ENCODE measurements around the gene FRA10AC1. TPM values are rescaled to one million over a fixed set of nuclear protein-coding genes. Genes with fewer than 3 reads are reported as not detected.

Gene FRA10AC1
- total RNA-seq, 2 donors from 2014 or later: 8.0 to 9.2 TPM

GRCh38 chr10:93654201-93654600, 48.2 kb downstream of the FRA10AC1 start:
- DNase-seq (ENCODE audit: low spot score): no peak
- Histone ChIP-seq H3K9me3 (no peaks in the 10 kb centered on the region), H3K36me3 (no peaks in the 10 kb centered on the region), H3K27me3 (no peaks in the 10 kb centered on the region), H3K4me1 (no peaks in the 10 kb centered on the region), H3K27ac (no peak overlapping the region), H3K4me3 (no peak overlapping the region)
- TF ChIP-seq CTCF (IDR thresholded peaks at IDR 0.05): no peak

- no peak for TF ChIP-seq CTCF (IDR thresholded peaks at IDR 0.05)
- Histone ChIP-seq H3K4me3 (no peak overlapping the region), H3K9me3 (no peaks in the 10 kb centered on the region), H3K27ac (no peak overlapping the region), H3K36me3 (no peaks in the 10 kb centered on the region), H3K4me1 (no peaks in the 10 kb centered on the region), H3K27me3 (no peaks in the 10 kb centered on the region)
- no peak for DNase-seq (ENCODE audit: low spot score)
These were observed 49.5 kb downstream of the FRA10AC1 start for GRCh38 chr10:93652857-93653256.

GRCh38 chr10:93639791-93640190, 62.6 kb downstream of the FRA10AC1 start:
- H3K4me3 ChIP-seq: no peak overlapping the region
- DNase-seq (ENCODE audit: low spot score): no peak
- H3K27ac ChIP-seq: no peak overlapping the region
- peaks cover 0 to 7% of the 10 kb centered on the region in 2 donors for H3K9me3 ChIP-seq
- no peaks in the 10 kb centered on the region for H3K36me3 ChIP-seq
- no peak for TF ChIP-seq CTCF (IDR thresholded peaks at IDR 0.05)
- no peaks in the 10 kb centered on the region for H3K4me1 ChIP-seq
- H3K27me3 ChIP-seq: no peaks in the 10 kb centered on the region

- no peak overlapping the region for H3K27ac ChIP-seq
- H3K36me3 ChIP-seq: no peaks in the 10 kb centered on the region
- H3K4me1 ChIP-seq: no peaks in the 10 kb centered on the region
- no peak for TF ChIP-seq CTCF (IDR thresholded peaks at IDR 0.05)
- no peak overlapping the region for H3K4me3 ChIP-seq
- no peaks in the 10 kb centered on the region for H3K9me3 ChIP-seq
- no peaks in the 10 kb centered on the region for H3K27me3 ChIP-seq
- no peak for DNase-seq (ENCODE audit: low spot score)
These were observed 71.5 kb downstream of the FRA10AC1 start for GRCh38 chr10:93630625-93631557.

GRCh38 chr10:93629647-93630305, 72.6 kb downstream of the FRA10AC1 start:
- Histone ChIP-seq H3K36me3 (no peaks in the 10 kb centered on the region), H3K4me3 (no peak overlapping the region), H3K27ac (no peak overlapping the region), H3K9me3 (no peaks in the 10 kb centered on the region), H3K27me3 (no peaks in the 10 kb centered on the region), H3K4me1 (no peaks in the 10 kb centered on the region)
- no peak for TF ChIP-seq CTCF (IDR thresholded peaks at IDR 0.05)
- no peak for DNase-seq (ENCODE audit: low spot score)

Measured in right atrium auricular region (tissue), 2 donors.